ENCODE measurements around the gene MSRB3.

DNA sequence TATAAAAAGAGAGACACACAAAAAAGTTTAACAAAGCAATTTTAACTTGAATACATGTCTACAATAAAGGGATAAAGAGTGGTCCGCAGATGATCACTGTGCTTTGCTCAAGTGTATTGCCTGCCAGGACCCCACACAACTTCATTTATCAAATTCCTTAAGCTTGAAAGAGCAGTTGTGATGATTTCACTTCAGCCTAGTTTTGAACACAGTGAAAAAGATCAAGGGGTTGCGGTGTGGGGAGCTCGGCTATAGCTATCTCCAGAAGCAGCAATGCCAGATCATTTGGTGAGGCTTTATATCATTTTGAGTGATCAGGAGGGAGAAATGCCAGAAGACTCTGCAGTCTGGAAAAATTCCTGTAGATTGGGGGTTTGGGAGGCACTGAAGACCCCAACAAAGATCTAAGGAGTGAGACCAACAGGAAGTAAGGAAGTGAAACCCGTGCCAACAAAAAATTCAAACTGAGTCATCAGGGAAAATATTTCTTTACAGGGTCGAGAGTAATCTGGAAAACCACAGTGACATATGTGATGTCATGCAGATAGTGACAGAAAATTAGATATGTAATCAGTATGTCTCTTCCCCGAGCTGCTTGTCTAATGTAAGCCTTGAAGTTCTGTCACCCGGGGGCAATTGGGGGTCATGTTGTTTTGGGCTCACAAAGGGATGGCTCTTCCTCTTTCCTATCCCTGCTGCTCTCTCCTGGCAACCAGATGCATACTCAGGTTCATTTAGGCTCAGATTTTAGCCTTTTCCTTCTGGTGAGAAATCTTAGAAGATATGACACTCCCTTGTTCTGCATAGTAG, 221.8 kb downstream of the MSRB3 start:
- TF ChIP-seq POLR2A (IDR thresholded peaks at IDR 0.05), result no peak
- TF ChIP-seq, protein P1, sequence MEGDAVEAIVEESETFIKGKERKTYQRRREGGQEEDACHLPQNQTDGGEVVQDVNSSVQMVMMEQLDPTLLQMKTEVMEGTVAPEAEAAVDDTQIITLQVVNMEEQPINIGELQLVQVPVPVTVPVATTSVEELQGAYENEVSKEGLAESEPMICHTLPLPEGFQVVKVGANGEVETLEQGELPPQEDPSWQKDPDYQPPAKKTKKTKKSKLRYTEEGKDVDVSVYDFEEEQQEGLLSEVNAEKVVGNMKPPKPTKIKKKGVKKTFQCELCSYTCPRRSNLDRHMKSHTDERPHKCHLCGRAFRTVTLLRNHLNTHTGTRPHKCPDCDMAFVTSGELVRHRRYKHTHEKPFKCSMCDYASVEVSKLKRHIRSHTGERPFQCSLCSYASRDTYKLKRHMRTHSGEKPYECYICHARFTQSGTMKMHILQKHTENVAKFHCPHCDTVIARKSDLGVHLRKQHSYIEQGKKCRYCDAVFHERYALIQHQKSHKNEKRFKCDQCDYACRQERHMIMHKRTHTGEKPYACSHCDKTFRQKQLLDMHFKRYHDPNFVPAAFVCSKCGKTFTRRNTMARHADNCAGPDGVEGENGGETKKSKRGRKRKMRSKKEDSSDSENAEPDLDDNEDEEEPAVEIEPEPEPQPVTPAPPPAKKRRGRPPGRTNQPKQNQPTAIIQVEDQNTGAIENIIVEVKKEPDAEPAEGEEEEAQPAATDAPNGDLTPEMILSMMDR (IDR thresholded peaks at IDR 0.05), result no peak
